NCI-H2196 treated with DMSO at 0.1 percent for 48 hours (cell line): ENCODE data around the gene GRK2.

ENCODE experiments used
- DNase-seq: peaks from one replicate; lab custom pipeline; 2025; ENCODE audit not compliant: unreplicated experiment; lab: John Stamatoyannopoulos, UW

The GRK2 gene

GRCh38 chr11:67293090-67293489, 26.8 kb downstream of the GRK2 start:
- no peak for DNase-seq

GRCh38 chr11:67295846-67296245, 29.6 kb downstream of the GRK2 start:
- no peak for DNase-seq

- no peak for DNase-seq
These were observed 32.5 kb downstream of the GRK2 start for GRCh38 chr11:67298786-67299185.

GRCh38 chr11:67299471-67300191, 33.4 kb downstream of the GRK2 start:
- no peak for DNase-seq

- DNase-seq, result no peak
These were observed 34.0 kb downstream of the GRK2 start for GRCh38 chr11:67300256-67300755.

- no peak for DNase-seq
These were observed 34.6 kb downstream of the GRK2 start for GRCh38 chr11:67300756-67301312.

- DNase-seq, result no peak
These were observed 35.1 kb downstream of the GRK2 start for GRCh38 chr11:67301313-67301921.

GRCh38 chr11:67301951-67302516, 35.8 kb downstream of the GRK2 start:
- no peak for DNase-seq

- DNase-seq, result no peak
These were observed 36.4 kb downstream of the GRK2 start for GRCh38 chr11:67302571-67303131.

GRCh38 chr11:67303132-67303834, 37.0 kb downstream of the GRK2 start, which contains the start of gene SSH3:
Gene SSH3, plus strand, starts transcription at chr11:67303530. Its CDS starts 96 bp downstream, at chr11:67303626.
- peak; percentile 64 for DNase-seq

GRCh38 chr11:67303835-67304411, 37.6 kb downstream of the GRK2 start:
- DNase-seq, result no peak

- DNase-seq, result no peak
These were observed 38.3 kb downstream of the GRK2 start for GRCh38 chr11:67304511-67305113.

GRCh38 chr11:67306769-67307544, 40.7 kb downstream of the GRK2 start:
- no peak for DNase-seq

GRCh38 chr11:67307545-67308001, 41.3 kb downstream of the GRK2 start:
- DNase-seq, result no peak

- DNase-seq, result no peak
These were observed 42.0 kb downstream of the GRK2 start for GRCh38 chr11:67308031-67308866.

GRCh38 chr11:67309166-67309565, 42.9 kb downstream of the GRK2 start:
- DNase-seq, result no peak

- no peak for DNase-seq
These were observed 43.4 kb downstream of the GRK2 start for GRCh38 chr11:67309661-67310061.
